Vagina (tissue), 2 donors: ENCODE data around the gene ZNF629. TPM values are rescaled to one million over a fixed set of nuclear protein-coding genes. Genes with fewer than 3 reads are reported as not detected.

Source experiments
- DNase-seq, 2 donors: peaks; one replicate each; pipeline ENCODE4 v3.0.0-alpha.2; 2017; ENCODE audit errors: extremely low spot score in 2 of 2
- H3K27ac ChIP-seq: fragments of 200-600 bp; sonication (generic); one replicate; pipeline ENCODE4 v1.5.1; 2019
- H3K27me3 ChIP-seq: fragments of 200-600 bp; sonication (generic); one replicate; pipeline ENCODE4 v1.5.1; 2019
- H3K36me3 ChIP-seq, 2 donors: fragments of 200-600 bp; sonication (generic); one replicate each; pipeline ENCODE4 v1.5.1; 2017 to 2019
- H3K4me1 ChIP-seq: fragments of 200-600 bp; sonication (generic); one replicate; pipeline ENCODE4 v1.5.1; 2019
- H3K4me3 ChIP-seq, 2 donors: fragments of 200-600 bp; sonication (generic); 1 replicate in 1 of 2; 2 replicates in 1 of 2; pipeline ENCODE4 v1.5.1; 2016 to 2019
- H3K9me3 ChIP-seq: fragments of 200-600 bp; sonication (generic); one replicate; pipeline ENCODE4 v1.5.1; 2019
- CTCF ChIP-seq, 3 experiments: fragments of 450-650 bp in 2 of 3; fragments of 200-600 bp in 1 of 3; sonication (generic) in 1 of 3; IDR thresholded peaks; one replicate each; pipeline ENCODE4 v1.5.1; 2017 to 2019; ENCODE audit warnings: antibody characterized with exemption in 3 of 3, mild to moderate bottlenecking in 2 of 3, moderate library complexity in 2 of 3
- POLR2A ChIP-seq, 2 donors: fragments of 450-650 bp; IDR thresholded peaks; one replicate each; pipeline ENCODE4 v1.6.1; 2017; ENCODE audit warnings: antibody characterized with exemption in 2 of 2, mild to moderate bottlenecking in 2 of 2, moderate library complexity in 2 of 2
- POLR2AphosphoS5 ChIP-seq, 2 donors: sonication (generic); formaldehyde crosslinking; IDR thresholded peaks; one replicate each; pipeline ENCODE4 v1.9.0; 2017; ENCODE audit warnings: antibody characterized with exemption in 2 of 2, mild to moderate bottlenecking in 2 of 2, low read depth in 1 of 2; ENCODE audit not compliant: insufficient read depth in 1 of 2
- intact Hi-C: fragments of 100-400 bp; cut with DNase I; formaldehyde crosslinking; loops from one replicate; pipeline ENCODE4 v1.15.1; 2023
- total RNA-seq: library from RNA; depleted of rRNA; stranded (reverse); fragments of >200 nt; gene quantifications from one replicate; pipeline ENCODE4 v1.2.3, GENCODE V29; 2016

The ZNF629 gene
- total RNA-seq, 1 donor from 2014 or later, result 11.3 TPM

- H3K27ac ChIP-seq, result no peak overlapping the region
- H3K36me3 ChIP-seq, result peaks cover 0 to 16% of the 10 kb centered on the region in 2 donors
- no peaks in the 10 kb centered on the region for H3K27me3 ChIP-seq
- no peak for DNase-seq
- H3K9me3 ChIP-seq, result no peaks in the 10 kb centered on the region
- intact Hi-C loops, result no loop called here
- TF ChIP-seq POLR2AphosphoS5 (IDR thresholded peaks at IDR 0.05; ENCODE audit: insufficient read depth in 1 of 2, low read depth in 1 of 2), result no peak
- no peak for TF ChIP-seq CTCF (IDR thresholded peaks at IDR 0.05)
- no peak for TF ChIP-seq POLR2A (IDR thresholded peaks at IDR 0.05)
- H3K4me1 ChIP-seq, result peaks cover 32% of the 10 kb centered on the region
- no peak overlapping the region for H3K4me3 ChIP-seq
Measured at GRCh38 chr16:30745082-30745481, 41.9 kb downstream of the ZNF629 start.

- Histone ChIP-seq H3K4me3 (no peak overlapping the region), H3K27ac (peak overlapping the region; percentile 42), H3K27me3 (no peaks in the 10 kb centered on the region), H3K9me3 (no peaks in the 10 kb centered on the region), H3K4me1 (peaks cover 35% of the 10 kb centered on the region), H3K36me3 (peaks cover 0 to 21% of the 10 kb centered on the region in 2 donors)
- TF ChIP-seq POLR2A (IDR thresholded peaks at IDR 0.05) (no peak), CTCF (IDR thresholded peaks at IDR 0.05) (no peak), POLR2AphosphoS5 (IDR thresholded peaks at IDR 0.05; ENCODE audit: insufficient read depth in 1 of 2, low read depth in 1 of 2) (no peak)
- intact Hi-C loops, result no loop called here
- no peak for DNase-seq
Measured at GRCh38 chr16:30744183-30744582, 42.8 kb downstream of the ZNF629 start.

- Histone ChIP-seq H3K9me3 (no peaks in the 10 kb centered on the region), H3K27me3 (no peaks in the 10 kb centered on the region), H3K4me1 (peaks cover 30% of the 10 kb centered on the region), H3K4me3 (no peak overlapping the region), H3K27ac (peak overlapping the region; percentile 42), H3K36me3 (peaks cover 0 to 26% of the 10 kb centered on the region in 2 donors)
- DNase-seq, result no peak
- no peak for TF ChIP-seq POLR2AphosphoS5 (IDR thresholded peaks at IDR 0.05; ENCODE audit: insufficient read depth in 1 of 2, low read depth in 1 of 2)
- intact Hi-C loops, result no loop called here
Measured at GRCh38 chr16:30743716-30744115, 43.3 kb downstream of the ZNF629 start.

GRCh38 chr16:30741461-30741914, 45.5 kb downstream of the ZNF629 start:
- no peak for TF ChIP-seq POLR2A (IDR thresholded peaks at IDR 0.05)
- peak; percentile 53 to 76 for TF ChIP-seq POLR2AphosphoS5 (IDR thresholded peaks at IDR 0.05; ENCODE audit: insufficient read depth in 1 of 2, low read depth in 1 of 2)
- H3K4me3 ChIP-seq, result peak overlapping the region in 1 of 2 donors; percentile 24
- intact Hi-C loops, result no loop called here
- H3K27me3 ChIP-seq, result no peaks in the 10 kb centered on the region
- no peaks in the 10 kb centered on the region for H3K9me3 ChIP-seq
- peaks cover 0 to 48% of the 10 kb centered on the region in 2 donors for H3K36me3 ChIP-seq
- H3K4me1 ChIP-seq, result peaks cover 22% of the 10 kb centered on the region
- H3K27ac ChIP-seq, result peak overlapping the region; percentile 74
- DNase-seq, result no peak

GRCh38 chr16:30740364-30741251, 46.4 kb downstream of the ZNF629 start:
- Histone ChIP-seq H3K9me3 (no peaks in the 10 kb centered on the region), H3K27ac (peak overlapping the region; percentile 74), H3K27me3 (no peaks in the 10 kb centered on the region), H3K36me3 (peaks cover 0 to 57% of the 10 kb centered on the region in 2 donors), H3K4me3 (peak overlapping the region in 1 of 2 donors; percentile 24), H3K4me1 (peaks cover 22% of the 10 kb centered on the region)
- intact Hi-C loops, result no loop called here
- DNase-seq, result no peak
- TF ChIP-seq POLR2A (IDR thresholded peaks at IDR 0.05), result no peak
- no peak for TF ChIP-seq CTCF (IDR thresholded peaks at IDR 0.05)
- peak; percentile 70 to 84 for TF ChIP-seq POLR2AphosphoS5 (IDR thresholded peaks at IDR 0.05; ENCODE audit: insufficient read depth in 1 of 2, low read depth in 1 of 2)
